ENCODE measurements around the gene WDFY4.
A peak's percentile ranks its signal among the peaks of the same experiment; 100 is the strongest.

WDFY4 gene

GRCh38 chr10:49008505-49009198, 324.0 kb downstream of the WDFY4 start:
- no peak overlapping the region for H3K9ac ChIP-seq (ENCODE audit: low read length)
- no peak overlapping the region for H3K4me3 ChIP-seq (ENCODE audit: low read length)
- H3K36me3 ChIP-seq (ENCODE audit: control insufficient read depth, insufficient read depth, low read length): no peaks in the 10 kb centered on the region
- H3K4me1 ChIP-seq (ENCODE audit: control insufficient read depth, insufficient read depth, low read length): no peaks in the 10 kb centered on the region
- H3K27ac ChIP-seq (ENCODE audit: low read depth, low read length): no peak overlapping the region
- H3K27me3 ChIP-seq (ENCODE audit: control insufficient read depth, insufficient read depth, low read length): no peaks in the 10 kb centered on the region

GRCh38 chr10:49009199-49009979, 324.7 kb downstream of the WDFY4 start:
- Histone ChIP-seq H3K9ac (ENCODE audit: low read length) (no peak overlapping the region), H3K4me3 (ENCODE audit: low read length) (no peak overlapping the region), H3K27me3 (ENCODE audit: control insufficient read depth, insufficient read depth, low read length) (no peaks in the 10 kb centered on the region), H3K4me1 (ENCODE audit: control insufficient read depth, insufficient read depth, low read length) (no peaks in the 10 kb centered on the region), H3K36me3 (ENCODE audit: control insufficient read depth, insufficient read depth, low read length) (no peaks in the 10 kb centered on the region), H3K27ac (ENCODE audit: low read depth, low read length) (no peak overlapping the region)

GRCh38 chr10:49010295-49010694, 325.6 kb downstream of the WDFY4 start:
- H3K4me1 ChIP-seq (ENCODE audit: control insufficient read depth, insufficient read depth, low read length): no peaks in the 10 kb centered on the region
- H3K9ac ChIP-seq (ENCODE audit: low read length): no peak overlapping the region
- H3K27ac ChIP-seq (ENCODE audit: low read depth, low read length): no peak overlapping the region
- no peak overlapping the region for H3K4me3 ChIP-seq (ENCODE audit: low read length)
- H3K36me3 ChIP-seq (ENCODE audit: control insufficient read depth, insufficient read depth, low read length): no peaks in the 10 kb centered on the region
- H3K27me3 ChIP-seq (ENCODE audit: control insufficient read depth, insufficient read depth, low read length): no peaks in the 10 kb centered on the region

GRCh38 chr10:49010865-49011264, 326.2 kb downstream of the WDFY4 start:
- H3K36me3 ChIP-seq (ENCODE audit: control insufficient read depth, insufficient read depth, low read length): no peaks in the 10 kb centered on the region
- H3K27ac ChIP-seq (ENCODE audit: low read depth, low read length): no peak overlapping the region
- no peak overlapping the region for H3K4me3 ChIP-seq (ENCODE audit: low read length)
- no peaks in the 10 kb centered on the region for H3K27me3 ChIP-seq (ENCODE audit: control insufficient read depth, insufficient read depth, low read length)
- no peaks in the 10 kb centered on the region for H3K4me1 ChIP-seq (ENCODE audit: control insufficient read depth, insufficient read depth, low read length)
- no peak overlapping the region for H3K9ac ChIP-seq (ENCODE audit: low read length)

GRCh38 chr10:49011756-49012155, 327.1 kb downstream of the WDFY4 start:
- no peaks in the 10 kb centered on the region for H3K4me1 ChIP-seq (ENCODE audit: control insufficient read depth, insufficient read depth, low read length)
- no peaks in the 10 kb centered on the region for H3K27me3 ChIP-seq (ENCODE audit: control insufficient read depth, insufficient read depth, low read length)
- H3K27ac ChIP-seq (ENCODE audit: low read depth, low read length): no peak overlapping the region
- H3K9ac ChIP-seq (ENCODE audit: low read length): no peak overlapping the region
- no peak overlapping the region for H3K4me3 ChIP-seq (ENCODE audit: low read length)
- H3K36me3 ChIP-seq (ENCODE audit: control insufficient read depth, insufficient read depth, low read length): no peaks in the 10 kb centered on the region

- Histone ChIP-seq H3K27ac (ENCODE audit: low read depth, low read length) (no peak overlapping the region), H3K4me1 (ENCODE audit: control insufficient read depth, insufficient read depth, low read length) (no peaks in the 10 kb centered on the region), H3K36me3 (ENCODE audit: control insufficient read depth, insufficient read depth, low read length) (no peaks in the 10 kb centered on the region), H3K9ac (ENCODE audit: low read length) (no peak overlapping the region), H3K27me3 (ENCODE audit: control insufficient read depth, insufficient read depth, low read length) (no peaks in the 10 kb centered on the region), H3K4me3 (ENCODE audit: low read length) (no peak overlapping the region)
These were observed 327.9 kb downstream of the WDFY4 start for GRCh38 chr10:49012603-49013002.

- Histone ChIP-seq H3K9ac (ENCODE audit: low read length) (no peak overlapping the region), H3K36me3 (ENCODE audit: control insufficient read depth, insufficient read depth, low read length) (peaks cover 2% of the 10 kb centered on the region), H3K4me1 (ENCODE audit: control insufficient read depth, insufficient read depth, low read length) (no peaks in the 10 kb centered on the region), H3K27ac (ENCODE audit: low read depth, low read length) (no peak overlapping the region), H3K4me3 (ENCODE audit: low read length) (no peak overlapping the region), H3K27me3 (ENCODE audit: control insufficient read depth, insufficient read depth, low read length) (no peaks in the 10 kb centered on the region)
These were observed 331.0 kb downstream of the WDFY4 start for GRCh38 chr10:49015700-49016099.

- Histone ChIP-seq H3K36me3 (ENCODE audit: control insufficient read depth, insufficient read depth, low read length) (peaks cover 2% of the 10 kb centered on the region), H3K9ac (ENCODE audit: low read length) (no peak overlapping the region), H3K4me1 (ENCODE audit: control insufficient read depth, insufficient read depth, low read length) (peaks cover 4% of the 10 kb centered on the region), H3K27ac (ENCODE audit: low read depth, low read length) (no peak overlapping the region), H3K4me3 (ENCODE audit: low read length) (no peak overlapping the region), H3K27me3 (ENCODE audit: control insufficient read depth, insufficient read depth, low read length) (no peaks in the 10 kb centered on the region)
These were observed 337.0 kb downstream of the WDFY4 start for GRCh38 chr10:49021685-49022084.

- H3K27ac ChIP-seq (ENCODE audit: low read depth, low read length): no peak overlapping the region
- H3K4me1 ChIP-seq (ENCODE audit: control insufficient read depth, insufficient read depth, low read length): peaks cover 4% of the 10 kb centered on the region
- H3K9ac ChIP-seq (ENCODE audit: low read length): no peak overlapping the region
- H3K36me3 ChIP-seq (ENCODE audit: control insufficient read depth, insufficient read depth, low read length): peaks cover 2% of the 10 kb centered on the region
- no peaks in the 10 kb centered on the region for H3K27me3 ChIP-seq (ENCODE audit: control insufficient read depth, insufficient read depth, low read length)
- H3K4me3 ChIP-seq (ENCODE audit: low read length): no peak overlapping the region
These were observed 338.4 kb downstream of the WDFY4 start for GRCh38 chr10:49023071-49023470.

- H3K27me3 ChIP-seq (ENCODE audit: control insufficient read depth, insufficient read depth, low read length): no peaks in the 10 kb centered on the region
- peak overlapping the region; percentile 33 for H3K27ac ChIP-seq (ENCODE audit: low read depth, low read length)
- no peaks in the 10 kb centered on the region for H3K36me3 ChIP-seq (ENCODE audit: control insufficient read depth, insufficient read depth, low read length)
- no peak overlapping the region for H3K4me3 ChIP-seq (ENCODE audit: low read length)
- peaks cover 4% of the 10 kb centered on the region for H3K4me1 ChIP-seq (ENCODE audit: control insufficient read depth, insufficient read depth, low read length)
- no peak overlapping the region for H3K9ac ChIP-seq (ENCODE audit: low read length)
These were observed 339.1 kb downstream of the WDFY4 start for GRCh38 chr10:49023752-49024151.

- H3K27me3 ChIP-seq (ENCODE audit: control insufficient read depth, insufficient read depth, low read length): no peaks in the 10 kb centered on the region
- peak overlapping the region; percentile 33 for H3K27ac ChIP-seq (ENCODE audit: low read depth, low read length)
- no peak overlapping the region for H3K9ac ChIP-seq (ENCODE audit: low read length)
- no peak overlapping the region for H3K4me3 ChIP-seq (ENCODE audit: low read length)
- peaks cover 4% of the 10 kb centered on the region for H3K4me1 ChIP-seq (ENCODE audit: control insufficient read depth, insufficient read depth, low read length)
- H3K36me3 ChIP-seq (ENCODE audit: control insufficient read depth, insufficient read depth, low read length): no peaks in the 10 kb centered on the region
These were observed 339.8 kb downstream of the WDFY4 start for GRCh38 chr10:49024484-49024883.

- Histone ChIP-seq H3K4me1 (ENCODE audit: control insufficient read depth, insufficient read depth, low read length) (peaks cover 4% of the 10 kb centered on the region), H3K36me3 (ENCODE audit: control insufficient read depth, insufficient read depth, low read length) (no peaks in the 10 kb centered on the region), H3K27ac (ENCODE audit: low read depth, low read length) (no peak overlapping the region), H3K9ac (ENCODE audit: low read length) (no peak overlapping the region), H3K27me3 (ENCODE audit: control insufficient read depth, insufficient read depth, low read length) (no peaks in the 10 kb centered on the region), H3K4me3 (ENCODE audit: low read length) (no peak overlapping the region)
These were observed 340.8 kb downstream of the WDFY4 start for GRCh38 chr10:49025347-49025983.
